RCC 7860 (cell line): ENCODE results near the gene COL26A1.
"Not testable (repeated sequence)": the region's sequence is repeated elsewhere in the genome, so short reads cannot be mapped to it uniquely, and the experiment has no call there.

Source experiments
- DNase-seq: peaks from one replicate; pipeline ENCODE4 v3.0.0-alpha.2; 2015; ENCODE audit warnings: low spot score
- FAIRE-seq: peaks from 2 replicates; lab custom pipeline; 2012; peaks lifted over from hg19 to GRCh38; lab: Jason Lieb, UNC

COL26A1 gene

GRCh38 chr7:101362334-101363195 lies at the start of gene COL26A1:
COL26A1 (plus strand) TSS chr7:101362875; CDS start chr7:101363033, 158 bp downstream.
- FAIRE-seq (no peak), DNase-seq (no peak)

- DNase-seq (peak; percentile 39), FAIRE-seq (no peak)
These were observed 47.3 kb upstream of the COL26A1 start for GRCh38 chr7:101315336-101315735.

GRCh38 chr7:101319401-101319800 lies 43.3 kb upstream of the COL26A1 start:
- FAIRE-seq (no peak), DNase-seq (no peak)

GRCh38 chr7:101321491-101322401 lies 40.9 kb upstream of the COL26A1 start, which contains the start of gene IFT22:
IFT22 (minus strand) TSS chr7:101321812; CDS start chr7:101321709, 103 bp downstream.
- FAIRE-seq (peak; percentile 55), DNase-seq (peak; percentile 86)

GRCh38 chr7:101328159-101328558 lies 34.5 kb upstream of the COL26A1 start:
- DNase-seq (no peak), FAIRE-seq (no peak)

DNA sequence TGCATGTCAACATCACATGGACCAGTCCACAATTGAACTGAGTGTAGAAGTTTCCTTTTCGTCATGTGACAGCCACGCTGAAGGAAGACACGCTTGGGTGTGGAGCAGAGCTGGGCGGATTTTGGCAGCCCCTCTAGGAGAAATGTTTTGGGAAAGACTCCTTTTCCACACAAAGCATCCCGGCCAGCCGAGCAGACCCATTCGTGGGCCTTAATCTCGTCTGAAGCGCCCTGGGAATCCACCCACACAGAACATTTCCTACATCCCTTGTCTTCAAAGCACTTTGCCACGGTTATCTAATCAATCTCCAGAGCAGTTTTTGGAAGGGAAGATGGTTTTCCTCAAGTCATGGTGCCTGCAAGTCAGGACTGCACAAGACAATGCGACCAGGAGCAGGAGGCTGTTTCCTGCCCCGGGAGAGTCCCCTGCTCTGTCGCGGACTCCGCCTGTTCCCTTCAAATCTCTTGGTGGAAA lies 32.6 kb upstream of the COL26A1 start:
- DNase-seq: no peak
- FAIRE-seq: no peak

- no peak for FAIRE-seq
- no peak for DNase-seq
These were observed 30.6 kb upstream of the COL26A1 start for GRCh38 chr7:101332026-101332425.

- FAIRE-seq: no peak
These were observed 28.8 kb upstream of the COL26A1 start for GRCh38 chr7:101333912-101334311.

DNA sequence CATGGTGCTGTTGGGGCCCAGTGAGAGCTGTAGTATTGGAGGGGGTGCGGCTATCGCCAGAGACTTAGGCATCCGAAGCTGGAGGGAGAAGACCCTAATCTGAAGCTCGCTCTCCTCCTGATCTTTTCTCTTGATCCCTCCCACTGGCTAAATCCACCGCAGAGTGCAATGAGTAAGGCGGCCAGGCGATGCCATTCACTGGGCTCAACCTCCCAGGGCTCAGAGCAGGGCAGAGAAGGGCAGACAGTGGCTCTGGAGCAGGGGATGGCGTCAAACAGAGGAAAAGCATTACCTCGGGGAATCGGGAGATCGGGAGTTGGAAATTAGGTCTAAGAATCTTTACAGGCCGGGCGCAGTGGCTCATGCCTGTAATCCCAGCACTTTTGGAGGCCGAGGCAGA lies 22.3 kb upstream of the COL26A1 start:
- DNase-seq: no peak
- no peak for FAIRE-seq

More at GRCh38 chr7:101333912-101334311, 28.8 kb upstream of the COL26A1 start:
- no peak for DNase-seq

GRCh38 chr7:101342892-101343291 lies 19.8 kb upstream of the COL26A1 start:
- no peak for FAIRE-seq
- DNase-seq: no peak

DNA sequence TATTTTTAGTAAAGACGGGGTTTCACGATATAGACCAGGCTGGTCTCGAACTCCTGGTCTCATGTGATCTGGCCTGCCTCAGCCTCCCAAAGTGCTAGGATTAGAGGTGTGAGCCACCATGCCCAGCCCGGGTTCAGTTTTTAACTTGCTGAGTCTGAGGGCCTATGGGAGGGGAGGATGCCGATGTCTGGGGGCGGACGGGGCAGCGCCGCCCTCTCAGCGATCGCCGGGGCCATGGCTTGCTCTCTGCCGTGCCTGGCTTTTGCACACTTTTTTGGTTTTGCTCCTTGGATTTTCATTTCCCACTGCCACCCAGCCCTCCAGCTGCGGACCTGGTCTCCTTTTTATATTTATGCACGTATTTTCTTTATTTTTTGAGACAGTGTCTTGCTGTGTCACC lies 15.2 kb upstream of the COL26A1 start:
- DNase-seq: no peak
- FAIRE-seq: no peak

GRCh38 chr7:101348456-101349067 lies 14.1 kb upstream of the COL26A1 start:
- DNase-seq, FAIRE-seq: not testable (repeated sequence)

- DNase-seq, FAIRE-seq: not testable (repeated sequence)
These were observed 13.4 kb upstream of the COL26A1 start for GRCh38 chr7:101349300-101349699.

- no peak for DNase-seq
- no peak for FAIRE-seq
These were observed 9.8 kb upstream of the COL26A1 start for GRCh38 chr7:101352920-101353308.

- FAIRE-seq: no peak
These were observed 5.2 kb upstream of the COL26A1 start for GRCh38 chr7:101357433-101357832.

DNA sequence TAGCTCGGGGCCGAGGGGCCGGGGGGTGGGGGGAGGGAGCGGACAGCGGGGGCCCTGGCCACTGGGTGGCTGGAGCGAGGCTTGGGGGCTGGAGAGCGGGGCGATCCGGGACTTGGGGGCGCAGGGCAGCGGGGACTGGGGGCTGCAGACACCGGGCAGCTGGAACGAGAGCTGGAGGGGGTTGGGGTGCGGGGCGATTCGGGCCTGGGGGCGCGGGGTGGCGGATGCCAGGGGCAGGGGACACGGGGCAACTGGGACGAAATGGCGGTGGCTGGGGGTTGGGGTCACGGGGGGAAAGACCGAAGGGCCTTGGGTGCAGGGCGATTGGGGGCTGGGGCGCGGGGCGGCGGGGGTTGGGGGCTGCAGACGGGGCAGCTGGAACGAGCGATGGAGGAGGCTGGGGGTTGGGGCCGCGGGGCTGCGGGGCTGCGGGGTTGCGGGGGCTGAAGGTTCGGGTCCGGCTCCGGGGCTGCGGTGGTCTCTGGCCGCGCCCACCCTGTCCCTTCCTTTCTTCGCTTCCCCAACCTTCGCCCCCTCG lies 590 bp downstream of the COL26A1 start:
- DNase-seq (no peak), FAIRE-seq (no peak)

More at GRCh38 chr7:101357433-101357832, 5.2 kb upstream of the COL26A1 start:
- no peak for DNase-seq

DNA sequence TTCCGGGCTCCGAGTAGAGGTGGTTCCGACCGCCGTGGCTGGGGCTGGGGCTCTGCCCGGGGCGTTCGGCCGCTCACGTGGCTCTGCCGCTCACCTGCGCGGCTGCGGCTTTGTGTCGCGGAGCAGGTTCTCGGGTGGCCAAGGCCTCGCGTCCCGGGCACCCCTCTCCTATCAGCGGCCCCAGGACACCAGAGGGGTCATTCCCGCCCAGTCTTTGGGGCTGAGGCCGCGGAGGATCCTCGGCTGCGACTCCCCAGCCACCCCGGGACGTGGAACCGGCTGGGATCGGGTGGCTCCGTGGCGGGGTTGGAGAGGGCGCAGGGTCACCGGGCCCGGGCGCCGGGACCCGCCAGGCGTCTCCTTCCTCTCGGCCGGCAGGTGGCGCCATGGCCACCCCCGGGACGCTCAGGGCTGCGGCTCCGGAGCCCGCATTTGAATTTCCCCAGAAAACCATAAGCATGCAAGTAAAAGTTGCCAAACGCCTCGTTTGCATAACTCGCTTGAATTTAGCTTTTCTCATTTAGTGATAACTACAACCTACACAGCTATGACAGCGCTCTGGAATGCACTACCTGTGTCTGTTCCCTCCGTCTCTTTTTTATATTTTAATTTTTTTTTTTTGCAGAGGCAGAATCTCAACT lies 1.2 kb downstream of the COL26A1 start:
- FAIRE-seq (no peak), DNase-seq (no peak)

DNA sequence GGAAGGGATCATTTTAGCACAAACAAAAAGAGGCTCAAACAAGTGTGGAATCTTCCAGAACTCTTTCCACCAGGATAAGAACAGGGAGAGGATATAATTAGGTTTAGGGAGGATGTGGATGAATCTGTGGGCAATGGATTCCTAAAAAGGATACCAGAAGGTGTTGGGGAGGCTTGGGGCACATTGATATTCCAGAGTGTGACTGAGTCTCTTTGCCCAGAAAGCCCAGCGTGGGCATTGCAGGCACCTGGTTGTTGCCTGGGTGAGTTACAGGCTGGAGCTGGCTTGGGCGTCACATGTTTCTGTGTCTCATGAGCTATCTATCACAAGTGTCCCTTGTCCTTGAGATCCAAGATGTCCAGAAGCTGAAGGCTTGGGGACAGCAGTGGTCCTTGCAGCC lies 3.3 kb downstream of the COL26A1 start:
- no peak for FAIRE-seq
- no peak for DNase-seq

DNA sequence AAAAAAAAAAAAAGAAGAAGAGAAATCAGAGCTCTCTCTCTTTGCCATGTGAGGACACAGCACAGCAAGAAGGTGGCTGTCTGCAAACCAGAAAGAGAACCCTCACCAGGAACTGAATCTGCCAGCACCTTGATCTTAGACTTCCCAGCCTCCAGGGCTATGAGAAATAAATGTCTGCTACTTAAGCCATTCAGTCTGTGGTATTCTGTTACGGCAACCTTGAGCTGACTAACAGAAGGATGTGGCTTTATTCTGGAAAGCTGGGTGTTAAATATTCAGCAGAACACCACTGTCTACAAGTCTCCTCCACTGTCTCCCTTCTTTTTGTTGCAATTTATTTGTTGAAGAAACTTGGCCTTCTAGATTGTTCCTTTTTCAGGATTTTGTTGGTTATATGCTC lies 5.0 kb downstream of the COL26A1 start:
- FAIRE-seq (no peak), DNase-seq (no peak)
